ENCODE data around the gene GRIK3. TPM values are rescaled to one million over a fixed set of nuclear protein-coding genes. Genes with fewer than 3 reads are reported as not detected.

The GRIK3 gene
- total RNA-seq, 3 donors from 2014 or later (not counting 1 experiment from before 2014, with no cell fraction given): not detected

GRCh38 chr1:36884029-36884701 is 150.2 kb downstream of the GRIK3 start:
- ATAC-seq (no peak), DNase-seq (no peak)
- WGBS (ENCODE audit: insufficient coverage): 45% methylated on average over 8 of the region's 8 CpGs
- H3K27ac ChIP-seq (ENCODE audit: low read length): no peak overlapping the region
- Mint-ChIP-seq H3K4me3 (no peak overlapping the region), H3K27me3 (ENCODE audit: low read depth in 2 of 2) (peaks cover 6 to 7% of the 10 kb centered on the region in 2 donors), H3K27ac (no peak overlapping the region), H3K4me1 (no peaks in the 10 kb centered on the region), H3K36me3 (no peaks in the 10 kb centered on the region), H3K9me3 (no peaks in the 10 kb centered on the region)
- intact Hi-C loops (cut with micrococcal nuclease): no loop called here
- no peaks in the 10 kb centered on the region for H3K9me3 ChIP-seq (ENCODE audit: control insufficient read depth, insufficient read depth, low read length)
- H3K4me1 ChIP-seq (ENCODE audit: control insufficient read depth, insufficient read depth, low read length): no peaks in the 10 kb centered on the region
- no peaks in the 10 kb centered on the region for H3K27me3 ChIP-seq (ENCODE audit: control insufficient read depth, insufficient read depth, low read length)
- no peak overlapping the region for H3K4me3 ChIP-seq (ENCODE audit: low read length)
- no peaks in the 10 kb centered on the region for H3K36me3 ChIP-seq (ENCODE audit: control insufficient read depth, insufficient read depth, low read length)
- TF ChIP-seq CTCF (IDR thresholded peaks at IDR 0.05): no peak

GRCh38 chr1:36883315-36883949 is 150.9 kb downstream of the GRIK3 start:
- no peaks in the 10 kb centered on the region for H3K36me3 ChIP-seq (ENCODE audit: control insufficient read depth, insufficient read depth, low read length)
- H3K27me3 ChIP-seq (ENCODE audit: control insufficient read depth, insufficient read depth, low read length): no peaks in the 10 kb centered on the region
- no peaks in the 10 kb centered on the region for H3K4me1 ChIP-seq (ENCODE audit: control insufficient read depth, insufficient read depth, low read length)
- intact Hi-C loops (cut with micrococcal nuclease): no loop called here
- Mint-ChIP-seq H3K4me3 (no peak overlapping the region), H3K4me1 (no peaks in the 10 kb centered on the region), H3K9me3 (no peaks in the 10 kb centered on the region), H3K27me3 (ENCODE audit: low read depth in 2 of 2) (peaks cover 0 to 2% of the 10 kb centered on the region in 2 donors), H3K27ac (no peak overlapping the region), H3K36me3 (no peaks in the 10 kb centered on the region)
- no peak for TF ChIP-seq CTCF (IDR thresholded peaks at IDR 0.05)
- no peak overlapping the region for H3K4me3 ChIP-seq (ENCODE audit: low read length)
- ATAC-seq (no peak), DNase-seq (no peak)
- 83% methylated on average over 3 of the region's 3 CpGs for WGBS (ENCODE audit: insufficient coverage)
- no peaks in the 10 kb centered on the region for H3K9me3 ChIP-seq (ENCODE audit: control insufficient read depth, insufficient read depth, low read length)
- no peak overlapping the region for H3K27ac ChIP-seq (ENCODE audit: low read length)

DNA sequence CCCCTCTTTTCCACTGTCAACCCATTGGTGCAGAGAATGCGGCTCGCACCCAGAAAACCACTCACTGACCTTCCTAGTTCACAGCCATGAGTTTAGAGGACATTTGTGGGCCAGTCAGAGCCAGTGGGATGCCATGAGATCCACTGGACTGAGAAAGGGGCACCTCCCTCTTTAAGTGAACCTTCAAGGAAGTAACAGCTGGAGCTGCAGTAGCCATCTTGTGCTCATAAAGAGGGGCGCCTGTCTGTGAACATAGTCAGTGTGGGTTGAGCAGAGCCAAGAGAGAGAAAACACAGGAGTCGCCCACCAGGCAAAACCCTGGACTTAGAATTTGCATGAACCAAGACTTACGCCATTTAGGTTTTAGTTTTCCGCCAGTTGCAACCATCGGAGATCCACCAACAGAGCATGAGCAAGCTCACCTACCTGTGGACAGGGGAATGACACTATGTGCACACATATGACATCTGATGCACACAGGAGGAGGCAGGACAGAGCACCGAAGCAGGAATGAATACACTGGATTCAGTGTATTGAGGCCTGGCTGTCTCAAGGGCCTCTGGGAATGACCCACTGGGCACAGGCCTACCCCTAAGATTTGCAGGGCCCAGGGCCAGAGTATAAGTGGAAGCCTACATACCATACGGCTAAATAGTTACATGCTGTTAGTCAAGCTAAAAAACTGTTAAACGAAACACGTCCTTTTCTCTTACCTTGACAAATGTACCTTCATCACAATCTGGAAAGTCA is 151.6 kb downstream of the GRIK3 start:
- no peak overlapping the region for H3K4me3 ChIP-seq (ENCODE audit: low read length)
- intact Hi-C loops (cut with micrococcal nuclease): no loop called here
- H3K9me3 Mint-ChIP-seq: no peaks in the 10 kb centered on the region
- peaks cover under 1 to 9% of the 10 kb centered on the region in 2 donors for H3K27me3 Mint-ChIP-seq (ENCODE audit: low read depth in 2 of 2)
- no peaks in the 10 kb centered on the region for H3K36me3 Mint-ChIP-seq
- H3K4me3 Mint-ChIP-seq: no peak overlapping the region
- WGBS (ENCODE audit: insufficient coverage): 92% methylated on average over 11 of the region's 11 CpGs
- no peak for TF ChIP-seq CTCF (IDR thresholded peaks at IDR 0.05)
- DNase-seq: no peak
- H3K9me3 ChIP-seq (ENCODE audit: control insufficient read depth, insufficient read depth, low read length): no peaks in the 10 kb centered on the region
- no peaks in the 10 kb centered on the region for H3K27me3 ChIP-seq (ENCODE audit: control insufficient read depth, insufficient read depth, low read length)
- H3K27ac ChIP-seq (ENCODE audit: low read length): no peak overlapping the region
- H3K36me3 ChIP-seq (ENCODE audit: control insufficient read depth, insufficient read depth, low read length): no peaks in the 10 kb centered on the region
- H3K4me1 Mint-ChIP-seq: no peaks in the 10 kb centered on the region
- no peak overlapping the region for H3K27ac Mint-ChIP-seq
- ATAC-seq: no peak
- no peaks in the 10 kb centered on the region for H3K4me1 ChIP-seq (ENCODE audit: control insufficient read depth, insufficient read depth, low read length)
